Activated naive CD8-positive, alpha-beta T cell treated with anti-CD3 and anti-CD28 coated beads for 36 hours (primary cell): ENCODE data around the gene IFNAR1. TPM values are rescaled to one million over a fixed set of nuclear protein-coding genes. Genes with fewer than 3 reads are reported as not detected.
"Not testable (repeated sequence)": the region's sequence is repeated elsewhere in the genome, so short reads cannot be mapped to it uniquely, and the experiment has no call there.

Experiments
- DNase-seq: peaks from one replicate; pipeline ENCODE4 v3.0.0; 2021
- H3K27ac Mint-ChIP-seq: one replicate; pipeline ENCODE4 v1.8.0; 2022; ENCODE audit warnings: mild to moderate bottlenecking, moderate library complexity, mixed read lengths
- H3K27me3 Mint-ChIP-seq: one replicate; pipeline ENCODE4 v1.8.0; 2022; ENCODE audit warnings: mild to moderate bottlenecking, mixed read lengths
- H3K36me3 Mint-ChIP-seq: one replicate; pipeline ENCODE4 v1.8.0; 2021; ENCODE audit warnings: mild to moderate bottlenecking, mixed read lengths
- H3K4me1 Mint-ChIP-seq: one replicate; pipeline ENCODE4 v1.8.0; 2021; ENCODE audit warnings: mixed read lengths
- H3K4me3 Mint-ChIP-seq: one replicate; pipeline ENCODE4 v1.8.0; 2022; ENCODE audit warnings: mild to moderate bottlenecking, moderate library complexity, mixed read lengths
- H3K9me3 Mint-ChIP-seq: one replicate; pipeline ENCODE4 v1.8.0; 2022; ENCODE audit warnings: mixed read lengths
- total RNA-seq, 2 experiments: library from RNA; stranded (reverse); gene quantifications; one replicate each; pipeline ENCODE4 v1.2.3, GENCODE V29; 2021

Gene IFNAR1
- total RNA-seq, 2 experiments from 2014 or later, result 32.3 to 34.7 TPM

GRCh38 chr21:33317786-33318486 lies 6.8 kb upstream of the IFNAR1 start:
- no peaks in the 10 kb centered on the region for H3K4me1 Mint-ChIP-seq
- H3K36me3 Mint-ChIP-seq, result no peaks in the 10 kb centered on the region
- peaks cover 4% of the 10 kb centered on the region for H3K9me3 Mint-ChIP-seq
- no peak overlapping the region for H3K27ac Mint-ChIP-seq
- no peak for DNase-seq
- no peaks in the 10 kb centered on the region for H3K27me3 Mint-ChIP-seq
- H3K4me3 Mint-ChIP-seq, result no peak overlapping the region

- not testable (repeated sequence) for H3K4me1 Mint-ChIP-seq, DNase-seq, H3K9me3 Mint-ChIP-seq, H3K4me3 Mint-ChIP-seq, H3K36me3 Mint-ChIP-seq, H3K27ac Mint-ChIP-seq, H3K27me3 Mint-ChIP-seq
Measured at GRCh38 chr21:33321005-33321404, 3.8 kb upstream of the IFNAR1 start.

- H3K9me3 Mint-ChIP-seq, DNase-seq, H3K4me3 Mint-ChIP-seq, H3K27me3 Mint-ChIP-seq, H3K27ac Mint-ChIP-seq: not testable (repeated sequence)
- H3K36me3 Mint-ChIP-seq, result peaks cover 13% of the 10 kb centered on the region
- peaks cover 22% of the 10 kb centered on the region for H3K4me1 Mint-ChIP-seq
Measured at GRCh38 chr21:33323610-33324009, 1.2 kb upstream of the IFNAR1 start.

- no peaks in the 10 kb centered on the region for H3K27me3 Mint-ChIP-seq
- H3K4me1 Mint-ChIP-seq, result peaks cover 37% of the 10 kb centered on the region
- H3K4me3 Mint-ChIP-seq, result no peak overlapping the region
- no peaks in the 10 kb centered on the region for H3K9me3 Mint-ChIP-seq
- no peak overlapping the region for H3K27ac Mint-ChIP-seq
- H3K36me3 Mint-ChIP-seq, result peaks cover 15% of the 10 kb centered on the region
- DNase-seq, result peak; percentile 66
Measured at GRCh38 chr21:33325222-33326067, 675 bp downstream of the IFNAR1 start.

- H3K4me3 Mint-ChIP-seq, result no peak overlapping the region
- no peaks in the 10 kb centered on the region for H3K27me3 Mint-ChIP-seq
- peaks cover 19% of the 10 kb centered on the region for H3K36me3 Mint-ChIP-seq
- DNase-seq, result no peak
- peaks cover 53% of the 10 kb centered on the region for H3K4me1 Mint-ChIP-seq
- peaks cover 4% of the 10 kb centered on the region for H3K9me3 Mint-ChIP-seq
- no peak overlapping the region for H3K27ac Mint-ChIP-seq
Measured at GRCh38 chr21:33327326-33327725, 2.6 kb downstream of the IFNAR1 start.

- Mint-ChIP-seq H3K27me3 (no peaks in the 10 kb centered on the region), H3K36me3 (peaks cover 25% of the 10 kb centered on the region)
Measured at GRCh38 chr21:33327792-33328433, 3.1 kb downstream of the IFNAR1 start.

GRCh38 chr21:33330726-33331125 lies 6.0 kb downstream of the IFNAR1 start:
- Mint-ChIP-seq H3K4me1 (peaks cover 70% of the 10 kb centered on the region), H3K4me3 (no peak overlapping the region), H3K9me3 (peaks cover 13% of the 10 kb centered on the region), H3K27me3 (no peaks in the 10 kb centered on the region), H3K27ac (no peak overlapping the region), H3K36me3 (peaks cover 37% of the 10 kb centered on the region)
- no peak for DNase-seq

More at GRCh38 chr21:33327792-33328433, 3.1 kb downstream of the IFNAR1 start:
- peak overlapping the region; percentile 19 for H3K4me3 Mint-ChIP-seq
- DNase-seq, result no peak
- peaks cover 55% of the 10 kb centered on the region for H3K4me1 Mint-ChIP-seq
- no peak overlapping the region for H3K27ac Mint-ChIP-seq
- peaks cover 8% of the 10 kb centered on the region for H3K9me3 Mint-ChIP-seq

GRCh38 chr21:33332143-33332542 lies 7.4 kb downstream of the IFNAR1 start:
- DNase-seq, result no peak
- Mint-ChIP-seq H3K9me3 (peaks cover 13% of the 10 kb centered on the region), H3K27ac (no peak overlapping the region), H3K4me1 (peaks cover 62% of the 10 kb centered on the region), H3K4me3 (no peak overlapping the region), H3K27me3 (no peaks in the 10 kb centered on the region), H3K36me3 (peaks cover 35% of the 10 kb centered on the region)

- peaks cover 13% of the 10 kb centered on the region for H3K9me3 Mint-ChIP-seq
- H3K36me3 Mint-ChIP-seq, result peaks cover 30% of the 10 kb centered on the region
- DNase-seq, result no peak
- no peak overlapping the region for H3K4me3 Mint-ChIP-seq
- H3K27ac Mint-ChIP-seq, result no peak overlapping the region
- H3K27me3 Mint-ChIP-seq, result no peaks in the 10 kb centered on the region
- H3K4me1 Mint-ChIP-seq, result peaks cover 44% of the 10 kb centered on the region
Measured at GRCh38 chr21:33334191-33334590, 9.4 kb downstream of the IFNAR1 start.

- no peaks in the 10 kb centered on the region for H3K27me3 Mint-ChIP-seq
- no peak overlapping the region for H3K27ac Mint-ChIP-seq
- H3K4me3 Mint-ChIP-seq, result no peak overlapping the region
- peaks cover 31% of the 10 kb centered on the region for H3K36me3 Mint-ChIP-seq
- peaks cover 41% of the 10 kb centered on the region for H3K4me1 Mint-ChIP-seq
- DNase-seq, result no peak
- peaks cover 13% of the 10 kb centered on the region for H3K9me3 Mint-ChIP-seq
Measured at GRCh38 chr21:33334824-33335223, 10.1 kb downstream of the IFNAR1 start.

GRCh38 chr21:33339135-33339534 lies 14.4 kb downstream of the IFNAR1 start:
- H3K36me3 Mint-ChIP-seq, result peaks cover 18% of the 10 kb centered on the region
- H3K27ac Mint-ChIP-seq, result no peak overlapping the region
- peaks cover 17% of the 10 kb centered on the region for H3K4me1 Mint-ChIP-seq
- no peaks in the 10 kb centered on the region for H3K27me3 Mint-ChIP-seq
- no peak for DNase-seq
- H3K9me3 Mint-ChIP-seq, result no peaks in the 10 kb centered on the region
- no peak overlapping the region for H3K4me3 Mint-ChIP-seq

GRCh38 chr21:33339918-33340317 lies 15.1 kb downstream of the IFNAR1 start:
- H3K4me3 Mint-ChIP-seq, result no peak overlapping the region
- H3K9me3 Mint-ChIP-seq, result no peaks in the 10 kb centered on the region
- DNase-seq, result no peak
- peaks cover 9% of the 10 kb centered on the region for H3K4me1 Mint-ChIP-seq
- H3K27ac Mint-ChIP-seq, result peak overlapping the region; percentile 17
- no peaks in the 10 kb centered on the region for H3K27me3 Mint-ChIP-seq
- peaks cover 17% of the 10 kb centered on the region for H3K36me3 Mint-ChIP-seq

- Mint-ChIP-seq H3K4me3 (no peak overlapping the region), H3K9me3 (no peaks in the 10 kb centered on the region), H3K27me3 (no peaks in the 10 kb centered on the region), H3K36me3 (peaks cover 16% of the 10 kb centered on the region), H3K27ac (no peak overlapping the region), H3K4me1 (peaks cover 9% of the 10 kb centered on the region)
- DNase-seq, result no peak
Measured at GRCh38 chr21:33345751-33346238, 21.0 kb downstream of the IFNAR1 start.

GRCh38 chr21:33348706-33349105 lies 23.9 kb downstream of the IFNAR1 start:
- H3K4me1 Mint-ChIP-seq, result peaks cover 10% of the 10 kb centered on the region
- peaks cover 13% of the 10 kb centered on the region for H3K36me3 Mint-ChIP-seq
- H3K27me3 Mint-ChIP-seq, result no peaks in the 10 kb centered on the region
- no peak overlapping the region for H3K27ac Mint-ChIP-seq
- DNase-seq, result no peak
- H3K4me3 Mint-ChIP-seq, result no peak overlapping the region
- no peaks in the 10 kb centered on the region for H3K9me3 Mint-ChIP-seq

GRCh38 chr21:33350676-33351075 lies 25.9 kb downstream of the IFNAR1 start:
- Mint-ChIP-seq H3K36me3 (peaks cover 15% of the 10 kb centered on the region), H3K4me3 (no peak overlapping the region), H3K27ac (no peak overlapping the region), H3K27me3 (no peaks in the 10 kb centered on the region), H3K4me1 (peaks cover 15% of the 10 kb centered on the region), H3K9me3 (no peaks in the 10 kb centered on the region)
- DNase-seq, result no peak
